Measurements from ENCODE around the gene HMGCR. TPM values are rescaled to one million over a fixed set of nuclear protein-coding genes. Genes with fewer than 3 reads are reported as not detected.

The HMGCR gene
- total and polyA plus RNA-seq, 3 donors from 2014 or later, result 33.6 to 49.8 (median 44.8) TPM

DNA sequence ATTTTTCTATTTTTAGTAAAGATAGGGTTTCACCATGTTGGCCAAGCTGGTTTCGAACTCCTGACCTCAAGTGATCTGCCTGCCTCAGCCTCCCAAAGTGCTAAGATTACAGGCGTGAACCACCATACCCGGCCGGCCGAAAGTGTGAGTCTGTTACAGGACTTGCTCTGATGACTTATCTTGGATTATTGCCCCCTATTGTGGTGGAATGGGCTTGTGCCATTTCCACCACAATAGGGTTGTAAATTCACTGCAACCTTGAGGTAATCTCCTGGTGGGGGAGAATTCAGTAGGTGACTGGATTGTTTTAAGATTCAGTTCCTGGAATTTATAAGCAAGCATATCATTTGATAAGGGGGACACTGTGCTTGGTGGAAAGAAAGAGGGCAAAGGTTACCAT is 15.0 kb upstream of the HMGCR start:
- intact Hi-C loops (cut with DNase I; ENCODE audit: low total_unique reads), result no loop called here
- no peak overlapping the region for H3K27ac ChIP-seq

GRCh38 chr5:75324791-75325190 is 12.2 kb upstream of the HMGCR start:
- intact Hi-C loops (cut with DNase I; ENCODE audit: low total_unique reads), result no loop called here
- no peaks in the 10 kb centered on the region for H3K9me3 ChIP-seq
- no peak overlapping the region for H3K27ac ChIP-seq
- H3K4me3 ChIP-seq, result no peak overlapping the region
- H3K36me3 ChIP-seq (ENCODE audit: low read depth, missing control alignments), result no peaks in the 10 kb centered on the region
- no peaks in the 10 kb centered on the region for H3K4me1 ChIP-seq
- no peaks in the 10 kb centered on the region for H3K27me3 ChIP-seq
- TF ChIP-seq POLR2A (IDR thresholded peaks at IDR 0.05), result no peak
- TF ChIP-seq, protein P1, sequence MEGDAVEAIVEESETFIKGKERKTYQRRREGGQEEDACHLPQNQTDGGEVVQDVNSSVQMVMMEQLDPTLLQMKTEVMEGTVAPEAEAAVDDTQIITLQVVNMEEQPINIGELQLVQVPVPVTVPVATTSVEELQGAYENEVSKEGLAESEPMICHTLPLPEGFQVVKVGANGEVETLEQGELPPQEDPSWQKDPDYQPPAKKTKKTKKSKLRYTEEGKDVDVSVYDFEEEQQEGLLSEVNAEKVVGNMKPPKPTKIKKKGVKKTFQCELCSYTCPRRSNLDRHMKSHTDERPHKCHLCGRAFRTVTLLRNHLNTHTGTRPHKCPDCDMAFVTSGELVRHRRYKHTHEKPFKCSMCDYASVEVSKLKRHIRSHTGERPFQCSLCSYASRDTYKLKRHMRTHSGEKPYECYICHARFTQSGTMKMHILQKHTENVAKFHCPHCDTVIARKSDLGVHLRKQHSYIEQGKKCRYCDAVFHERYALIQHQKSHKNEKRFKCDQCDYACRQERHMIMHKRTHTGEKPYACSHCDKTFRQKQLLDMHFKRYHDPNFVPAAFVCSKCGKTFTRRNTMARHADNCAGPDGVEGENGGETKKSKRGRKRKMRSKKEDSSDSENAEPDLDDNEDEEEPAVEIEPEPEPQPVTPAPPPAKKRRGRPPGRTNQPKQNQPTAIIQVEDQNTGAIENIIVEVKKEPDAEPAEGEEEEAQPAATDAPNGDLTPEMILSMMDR (IDR thresholded peaks at IDR 0.05), result no peak
- DNase-seq, result no peak
- whole genome bisulfite sequencing, 2 donors, result 90% methylated on average over 1 of the region's 1 CpG

More for the DNA sequence above, 15.0 kb upstream of the HMGCR start:
- no peak overlapping the region for H3K4me3 ChIP-seq
- no peak for TF ChIP-seq POLR2A (IDR thresholded peaks at IDR 0.05)
- TF ChIP-seq, protein P1 (IDR thresholded peaks at IDR 0.05), result no peak
- H3K4me1 ChIP-seq, result no peaks in the 10 kb centered on the region
- H3K9me3 ChIP-seq, result no peaks in the 10 kb centered on the region
- H3K36me3 ChIP-seq (ENCODE audit: low read depth, missing control alignments), result no peaks in the 10 kb centered on the region
- 89% methylated on average over 5 of the region's 5 CpGs; no CpG with 5 or more reads in 1 of the 2 donors for WGBS, 2 donors
- no peaks in the 10 kb centered on the region for H3K27me3 ChIP-seq
- DNase-seq, result no peak

DNA sequence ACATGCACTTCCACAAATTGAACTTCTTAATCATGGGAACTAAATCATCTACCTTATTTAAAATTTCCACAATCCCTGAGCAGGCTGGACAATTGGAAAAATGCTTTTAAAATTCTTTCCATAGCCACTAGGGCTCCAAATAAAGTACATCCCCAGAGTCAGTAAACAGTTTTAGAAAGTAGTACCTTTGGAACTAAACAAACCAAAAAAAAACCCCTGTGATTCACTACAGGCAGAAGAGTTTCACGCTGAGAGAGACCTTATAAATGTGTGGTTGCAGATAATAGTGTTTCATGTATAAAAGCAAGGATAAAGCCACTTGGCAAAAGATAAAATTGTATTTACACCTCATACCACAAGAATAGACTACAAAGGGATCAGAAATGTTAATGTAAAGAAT is 11.8 kb upstream of the HMGCR start:
- H3K36me3 ChIP-seq (ENCODE audit: low read depth, missing control alignments), result no peaks in the 10 kb centered on the region
- DNase-seq, result no peak
- no peaks in the 10 kb centered on the region for H3K27me3 ChIP-seq
- no peak overlapping the region for H3K4me3 ChIP-seq
- no peak overlapping the region for H3K27ac ChIP-seq
- intact Hi-C loops (cut with DNase I; ENCODE audit: low total_unique reads), result no loop called here
- WGBS, 2 donors, result 59 to 65% methylated on average over 1 of the region's 1 CpG
- TF ChIP-seq POLR2A (IDR thresholded peaks at IDR 0.05), result no peak
- TF ChIP-seq, protein P1 (IDR thresholded peaks at IDR 0.05), result no peak
- no peaks in the 10 kb centered on the region for H3K9me3 ChIP-seq
- H3K4me1 ChIP-seq, result no peaks in the 10 kb centered on the region

DNA sequence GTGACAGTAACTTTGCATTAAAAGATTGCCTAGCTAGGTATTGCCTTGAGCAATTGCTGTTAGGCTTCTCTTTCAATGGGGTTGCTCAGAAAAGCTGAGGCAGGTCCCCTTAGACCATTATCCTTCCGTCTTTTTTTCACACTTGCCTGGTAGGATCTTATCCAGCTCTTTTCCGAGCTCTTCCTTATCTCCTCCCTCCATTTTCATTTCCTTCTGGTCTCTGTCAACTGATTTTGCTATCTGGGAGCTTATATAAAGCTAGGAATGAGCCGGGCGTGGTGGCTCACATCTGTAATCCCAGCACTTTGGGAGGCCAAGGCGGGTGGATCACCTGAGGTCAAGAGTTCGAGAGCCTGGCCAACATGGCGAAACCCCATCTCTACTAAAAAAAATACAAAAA is 6.6 kb upstream of the HMGCR start:
- 79 to 80% methylated on average over 7 of the region's 7 CpGs for WGBS, 2 donors
- intact Hi-C loops (cut with DNase I; ENCODE audit: low total_unique reads), result no loop called here

More for the DNA sequence above, 6.6 kb upstream of the HMGCR start:
- Histone ChIP-seq H3K27ac (no peak overlapping the region), H3K4me1 (no peaks in the 10 kb centered on the region), H3K4me3 (no peak overlapping the region), H3K9me3 (no peaks in the 10 kb centered on the region), H3K36me3 (ENCODE audit: low read depth, missing control alignments) (no peaks in the 10 kb centered on the region), H3K27me3 (no peaks in the 10 kb centered on the region)
- DNase-seq, result no peak
- TF ChIP-seq POLR2A (IDR thresholded peaks at IDR 0.05), result no peak
- TF ChIP-seq, protein P1 (IDR thresholded peaks at IDR 0.05), result no peak

Measured in testis (tissue), 3 donors.